ENCODE measurements around the gene LRCH1.

DNA sequence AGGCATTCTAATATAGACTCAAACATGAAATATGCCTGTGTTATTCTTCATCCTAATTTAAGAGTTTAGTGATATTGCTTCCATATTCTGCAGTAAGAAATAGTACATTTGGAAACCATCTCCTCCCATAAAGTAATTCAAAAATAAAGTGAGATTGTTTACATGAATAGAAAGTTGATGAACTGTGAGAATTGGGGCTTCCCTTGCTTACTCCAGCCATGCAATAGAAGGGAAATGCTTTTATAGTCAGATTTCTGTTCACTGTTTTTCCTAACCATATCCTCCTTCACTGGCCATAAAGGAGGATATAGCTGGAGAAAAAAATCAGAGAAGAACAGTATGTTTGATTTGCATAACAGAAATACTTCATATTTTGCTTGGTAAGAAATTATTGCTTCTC is 7.8 kb downstream of the LRCH1 start:
- TF ChIP-seq, protein P1, sequence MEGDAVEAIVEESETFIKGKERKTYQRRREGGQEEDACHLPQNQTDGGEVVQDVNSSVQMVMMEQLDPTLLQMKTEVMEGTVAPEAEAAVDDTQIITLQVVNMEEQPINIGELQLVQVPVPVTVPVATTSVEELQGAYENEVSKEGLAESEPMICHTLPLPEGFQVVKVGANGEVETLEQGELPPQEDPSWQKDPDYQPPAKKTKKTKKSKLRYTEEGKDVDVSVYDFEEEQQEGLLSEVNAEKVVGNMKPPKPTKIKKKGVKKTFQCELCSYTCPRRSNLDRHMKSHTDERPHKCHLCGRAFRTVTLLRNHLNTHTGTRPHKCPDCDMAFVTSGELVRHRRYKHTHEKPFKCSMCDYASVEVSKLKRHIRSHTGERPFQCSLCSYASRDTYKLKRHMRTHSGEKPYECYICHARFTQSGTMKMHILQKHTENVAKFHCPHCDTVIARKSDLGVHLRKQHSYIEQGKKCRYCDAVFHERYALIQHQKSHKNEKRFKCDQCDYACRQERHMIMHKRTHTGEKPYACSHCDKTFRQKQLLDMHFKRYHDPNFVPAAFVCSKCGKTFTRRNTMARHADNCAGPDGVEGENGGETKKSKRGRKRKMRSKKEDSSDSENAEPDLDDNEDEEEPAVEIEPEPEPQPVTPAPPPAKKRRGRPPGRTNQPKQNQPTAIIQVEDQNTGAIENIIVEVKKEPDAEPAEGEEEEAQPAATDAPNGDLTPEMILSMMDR (conservative IDR thresholded peaks at IDR 0.05 in 1 of 2, IDR thresholded peaks at IDR 0.05 in 1 of 2; ENCODE audit: low read depth in 1 of 2, low read length in 2 of 2): no peak
- no peak for TF ChIP-seq EZH2 (IDR thresholded peaks at IDR 0.05; ENCODE audit: low read length, missing control alignments)

All from fibroblast of lung (primary cell).